NT2/D1 (cell line): ENCODE results near the gene CPSF7.

Experiments used
- YY1 ChIP-seq: IDR thresholded peaks from 2 replicates; pipeline ENCODE4 v1.6.1; 2011; ENCODE audit not compliant: insufficient read length, insufficient read depth
- ZNF274 ChIP-seq: IDR thresholded peaks from 2 replicates; pipeline ENCODE4 v1.6.1; 2011; ENCODE audit warnings: mild to moderate bottlenecking, low read depth, low read length

GRCh38 chr11:61392981-61393595 is 36.7 kb downstream of the CPSF7 start:
- TF ChIP-seq YY1 (no peak), ZNF274 (no peak)
